H9 (cell line): ENCODE results near the gene PIP5K1C. TPM values are rescaled to one million over a fixed set of nuclear protein-coding genes. Genes with fewer than 3 reads are reported as not detected.

Source experiments
- DNase-seq: peaks from one replicate; pipeline ENCODE4 v3.0.0-alpha.2; 2017
- H2AFZ ChIP-seq: one replicate; pipeline ENCODE4 v1.6.1; 2013; ENCODE audit warnings: mild to moderate bottlenecking, low read length, control low read depth, moderate library complexity
- H2AK5ac ChIP-seq: 2 replicates; pipeline ENCODE4 v1.6.1; 2013; ENCODE audit warnings: low read length, control low read depth, mixed read lengths; ENCODE audit not compliant: insufficient read length
- H2BK120ac ChIP-seq: one replicate; pipeline ENCODE4 v1.6.1; 2013; ENCODE audit warnings: low read depth, mild to moderate bottlenecking, low read length, control low read depth, inconsistent platforms; ENCODE audit not compliant: poor library complexity, severe bottlenecking
- H2BK12ac ChIP-seq: 2 replicates; pipeline ENCODE4 v1.6.1; 2013; ENCODE audit warnings: low read length, control low read depth, mixed read lengths, low read depth; ENCODE audit not compliant: insufficient read length
- H2BK15ac ChIP-seq: 2 replicates; pipeline ENCODE4 v1.6.1; 2013; ENCODE audit warnings: low read depth, low read length, control low read depth
- H2BK20ac ChIP-seq: one replicate; pipeline ENCODE4 v1.6.1; 2013; ENCODE audit warnings: low read depth, mild to moderate bottlenecking, low read length, control low read depth, inconsistent platforms; ENCODE audit not compliant: poor library complexity, severe bottlenecking
- H2BK5ac ChIP-seq: 2 replicates; pipeline ENCODE4 v1.6.1; 2013; ENCODE audit warnings: low read length, control low read depth, mixed read lengths; ENCODE audit not compliant: insufficient read length
- H3K14ac ChIP-seq: 2 replicates; pipeline ENCODE4 v1.6.1; 2013; ENCODE audit warnings: low read length, control low read depth; ENCODE audit not compliant: insufficient read depth
- H3K18ac ChIP-seq: 2 replicates; pipeline ENCODE4 v1.6.1; 2013; ENCODE audit warnings: low read depth, mild to moderate bottlenecking, mixed read lengths, low read length, control low read depth; ENCODE audit not compliant: insufficient read length
- H3K23ac ChIP-seq: 2 replicates; pipeline ENCODE4 v1.6.1; 2013; ENCODE audit warnings: low read length, control low read depth, mixed read lengths, low read depth; ENCODE audit not compliant: insufficient read length
- H3K23me2 ChIP-seq: 2 replicates; pipeline ENCODE4 v1.6.1; 2013; ENCODE audit warnings: low read depth, mild to moderate bottlenecking, mixed read lengths, low read length, control low read depth; ENCODE audit not compliant: insufficient read length, poor library complexity, severe bottlenecking
- H3K27ac ChIP-seq: 2 replicates; pipeline ENCODE4 v1.5.1; 2013; ENCODE audit warnings: low read length, control low read depth, mixed read lengths, low read depth; ENCODE audit not compliant: insufficient read length
- H3K27me3 ChIP-seq: 2 replicates; pipeline ENCODE4 v1.6.1; 2013; ENCODE audit warnings: low read length, control low read depth, inconsistent platforms; ENCODE audit not compliant: insufficient read depth
- H3K4ac ChIP-seq: 2 replicates; pipeline ENCODE4 v1.6.1; 2013; ENCODE audit warnings: low read depth, mild to moderate bottlenecking, control low read depth, inconsistent platforms, low read length, moderate library complexity
- H3K4me1 ChIP-seq: 2 replicates; pipeline ENCODE4 v1.6.1; 2013; ENCODE audit warnings: low read length, control low read depth, inconsistent platforms; ENCODE audit not compliant: insufficient read depth
- H3K4me2 ChIP-seq: 2 replicates; pipeline ENCODE4 v1.6.1; 2013; ENCODE audit warnings: low read length, control low read depth, mixed read lengths; ENCODE audit not compliant: insufficient read length, insufficient read depth
- H3K56ac ChIP-seq: 2 replicates; pipeline ENCODE4 v1.6.1; 2013; ENCODE audit warnings: low read depth, mild to moderate bottlenecking, mixed read lengths, low read length, control low read depth; ENCODE audit not compliant: insufficient read length
- H3K79me1 ChIP-seq: 2 replicates; pipeline ENCODE4 v1.6.1; 2013; ENCODE audit warnings: low read depth, mild to moderate bottlenecking, moderate library complexity, low read length, control low read depth, inconsistent platforms; ENCODE audit not compliant: insufficient read depth, poor library complexity, severe bottlenecking
- H3K79me2 ChIP-seq: 2 replicates; pipeline ENCODE4 v1.6.1; 2013; ENCODE audit warnings: low read length, control low read depth, inconsistent platforms; ENCODE audit not compliant: insufficient read depth
- H3K9ac ChIP-seq: 2 replicates; pipeline ENCODE4 v1.6.1; 2013; ENCODE audit warnings: low read length, control low read depth, mixed read lengths; ENCODE audit not compliant: insufficient read length; ENCODE audit errors: extremely low read depth
- H3K9me3 ChIP-seq: one replicate; pipeline ENCODE4 v1.6.1; 2013; ENCODE audit warnings: low read depth, low read length, inconsistent platforms; ENCODE audit not compliant: control insufficient read depth
- H3T11ph ChIP-seq: one replicate; pipeline ENCODE4 v1.6.1; 2013; ENCODE audit warnings: mild to moderate bottlenecking, low read length, control low read depth, inconsistent platforms
- H4K20me1 ChIP-seq: one replicate; pipeline ENCODE4 v1.6.1; 2013; ENCODE audit not compliant: control insufficient read depth, insufficient read length, insufficient read depth
- H4K5ac ChIP-seq: 2 replicates; pipeline ENCODE4 v1.6.1; 2013; ENCODE audit warnings: low read depth, mild to moderate bottlenecking, mixed read lengths, low read length, control low read depth; ENCODE audit not compliant: insufficient read length
- H4K8ac ChIP-seq: replicated peaks from 2 replicates; pipeline ENCODE4 v1.6.1; 2013; ENCODE audit warnings: low read length, control low read depth, mixed read lengths, low read depth; ENCODE audit not compliant: insufficient read length
- H4K91ac ChIP-seq: 2 replicates; pipeline ENCODE4 v1.6.1; 2013; ENCODE audit warnings: low read depth, mild to moderate bottlenecking, moderate library complexity, mixed read lengths, low read length, control low read depth; ENCODE audit not compliant: insufficient read length
- H3K27ac Mint-ChIP-seq, 3 experiments: 2 replicates in 2 of 3; 3 replicates in 1 of 3; pipeline ENCODE4 v1.8.0; 2020 to 2021; ENCODE audit warnings: mixed read lengths in 3 of 3, mild to moderate bottlenecking in 1 of 3, moderate library complexity in 1 of 3
- H3K27me3 Mint-ChIP-seq: 2 replicates; pipeline ENCODE4 v1.8.0; 2021; ENCODE audit warnings: low read depth, mild to moderate bottlenecking, moderate library complexity, mixed read lengths
- H3K36me3 Mint-ChIP-seq, 3 experiments: 2 replicates in 2 of 3; 3 replicates in 1 of 3; pipeline ENCODE4 v1.8.0; 2020 to 2021; ENCODE audit warnings: low read depth in 3 of 3, mixed read lengths in 3 of 3; ENCODE audit not compliant: insufficient read depth in 1 of 3
- H3K4me1 Mint-ChIP-seq, 2 experiments: 2 replicates each; pipeline ENCODE4 v1.8.0; 2020; ENCODE audit warnings: mixed read lengths in 2 of 2
- H3K4me3 Mint-ChIP-seq, 2 experiments: 2 replicates in 1 of 2; 3 replicates in 1 of 2; pipeline ENCODE4 v1.8.0; 2020 to 2021; ENCODE audit warnings: mild to moderate bottlenecking in 2 of 2, mixed read lengths in 2 of 2, moderate library complexity in 1 of 2
- H3K9me3 Mint-ChIP-seq, 2 experiments: 2 replicates in 1 of 2; 3 replicates in 1 of 2; pipeline ENCODE4 v1.8.0; 2020; ENCODE audit warnings: mild to moderate bottlenecking in 2 of 2, mixed read lengths in 2 of 2, moderate library complexity in 1 of 2
- WGBS: extraction: QIAGEN DNeasy Blood & Tissue Kit; methylation state at CpG from one replicate; pipeline ENCODE4 v1.1.7; 2013; ENCODE audit warnings: missing lambda C conversion rate, low lambda C conversion rate, mixed read lengths; ENCODE audit not compliant: insufficient read length; ENCODE audit errors: extremely low coverage; 5-methylcytosine and 5-hydroxymethylcytosine counted together
- total RNA-seq: library from RNA; stranded (reverse); gene quantifications from 2 replicates; pipeline ENCODE4 v1.2.1, GENCODE V29; 2021
- TF ChIP-seq, protein P1 (sequence below): fragments of 200-600 bp; sonication (generic); conservative IDR thresholded peaks from 3 replicates; pipeline ENCODE4 v1.8.0; 2021; ENCODE audit warnings: antibody characterized with exemption, mild to moderate bottlenecking

The PIP5K1C gene
- total RNA-seq, 1 experiment from 2014 or later, result 41.7 TPM

DNA sequence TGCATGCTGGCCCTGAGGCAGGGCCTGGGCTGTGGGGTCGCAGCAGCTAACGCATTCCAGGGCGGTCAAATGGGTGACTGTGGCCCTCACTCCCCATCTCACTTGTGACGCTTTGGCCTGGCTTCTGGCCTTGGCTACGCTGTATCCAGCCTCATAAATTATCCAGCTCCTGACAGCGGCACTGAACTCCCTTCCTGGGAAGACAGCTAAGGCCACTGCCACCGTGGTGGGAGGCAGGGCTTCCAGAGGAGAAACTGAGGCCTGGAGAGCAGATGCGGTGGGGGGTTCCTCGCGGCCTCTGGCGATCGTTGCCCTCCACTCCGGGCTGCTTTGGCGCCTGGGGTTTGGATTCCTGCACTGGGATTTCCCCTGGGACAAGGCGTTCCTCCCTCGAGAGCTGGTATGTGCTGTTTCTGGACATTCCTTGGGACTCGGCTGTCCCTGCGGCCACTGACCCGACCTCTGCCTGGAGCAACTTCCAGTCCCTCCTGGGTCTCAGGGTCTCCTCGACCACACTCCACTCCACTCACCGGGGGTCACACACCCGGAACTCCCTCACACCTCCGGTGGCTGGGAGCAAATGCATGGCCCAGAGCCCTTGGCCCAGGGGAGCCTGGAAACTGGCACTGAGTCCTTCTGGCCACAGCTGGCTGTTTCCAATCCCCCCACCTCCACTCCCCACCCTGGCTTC is 97.0 kb downstream of the PIP5K1C start:
- H3K9me3 ChIP-seq, result no peaks in the 10 kb centered on the region
- H2BK12ac ChIP-seq, result no peak overlapping the region
- H2BK120ac ChIP-seq, result no peak overlapping the region
- no peak overlapping the region for H2BK20ac ChIP-seq
- no peak overlapping the region for H4K5ac ChIP-seq
- H2BK15ac ChIP-seq, result no peak overlapping the region
- H2BK5ac ChIP-seq, result no peak overlapping the region
- H3K79me2 ChIP-seq, result no peaks in the 10 kb centered on the region
- H2AFZ ChIP-seq, result no peak overlapping the region
- H3K27me3 ChIP-seq, result peaks cover 5% of the 10 kb centered on the region; the same call in 1 of the 2 replicates
- no peak overlapping the region for H4K91ac ChIP-seq
- TF ChIP-seq, protein P1, sequence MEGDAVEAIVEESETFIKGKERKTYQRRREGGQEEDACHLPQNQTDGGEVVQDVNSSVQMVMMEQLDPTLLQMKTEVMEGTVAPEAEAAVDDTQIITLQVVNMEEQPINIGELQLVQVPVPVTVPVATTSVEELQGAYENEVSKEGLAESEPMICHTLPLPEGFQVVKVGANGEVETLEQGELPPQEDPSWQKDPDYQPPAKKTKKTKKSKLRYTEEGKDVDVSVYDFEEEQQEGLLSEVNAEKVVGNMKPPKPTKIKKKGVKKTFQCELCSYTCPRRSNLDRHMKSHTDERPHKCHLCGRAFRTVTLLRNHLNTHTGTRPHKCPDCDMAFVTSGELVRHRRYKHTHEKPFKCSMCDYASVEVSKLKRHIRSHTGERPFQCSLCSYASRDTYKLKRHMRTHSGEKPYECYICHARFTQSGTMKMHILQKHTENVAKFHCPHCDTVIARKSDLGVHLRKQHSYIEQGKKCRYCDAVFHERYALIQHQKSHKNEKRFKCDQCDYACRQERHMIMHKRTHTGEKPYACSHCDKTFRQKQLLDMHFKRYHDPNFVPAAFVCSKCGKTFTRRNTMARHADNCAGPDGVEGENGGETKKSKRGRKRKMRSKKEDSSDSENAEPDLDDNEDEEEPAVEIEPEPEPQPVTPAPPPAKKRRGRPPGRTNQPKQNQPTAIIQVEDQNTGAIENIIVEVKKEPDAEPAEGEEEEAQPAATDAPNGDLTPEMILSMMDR, result no peak
- no peak overlapping the region for H3K27ac Mint-ChIP-seq
- peaks cover 4% of the 10 kb centered on the region for H3K27me3 Mint-ChIP-seq
- H3K4ac ChIP-seq, result no peak overlapping the region
- no peak for DNase-seq
- no peak overlapping the region for H3T11ph ChIP-seq
- H3K36me3 Mint-ChIP-seq, result no peaks in the 10 kb centered on the region
- no peak overlapping the region for H4K8ac ChIP-seq
- H3K9ac ChIP-seq, result no peak overlapping the region
- WGBS, result no CpG with 5 or more reads among the region's 23 CpGs
- H3K14ac ChIP-seq, result no peak overlapping the region; the same call in 1 of the 2 replicates
- no peak overlapping the region for H3K4me2 ChIP-seq
- peaks cover 10 to 11% of the 10 kb centered on the region in 2 experiments for H3K4me1 Mint-ChIP-seq
- H3K9me3 Mint-ChIP-seq, result peaks cover 0 to 4% of the 10 kb centered on the region in 2 experiments; a peak in 1 of 5 replicates
- H3K23ac ChIP-seq, result no peak overlapping the region
- no peak overlapping the region for H3K56ac ChIP-seq
- H2AK5ac ChIP-seq, result no peak overlapping the region
- peaks cover 2% of the 10 kb centered on the region for H3K23me2 ChIP-seq
- H3K18ac ChIP-seq, result no peak overlapping the region
- no peaks in the 10 kb centered on the region for H4K20me1 ChIP-seq
- H3K4me3 Mint-ChIP-seq, result no peak overlapping the region
- no peaks in the 10 kb centered on the region; the same call in 1 of the 2 replicates for H3K4me1 ChIP-seq
- H3K79me1 ChIP-seq, result no peaks in the 10 kb centered on the region
- no peak overlapping the region for H3K27ac ChIP-seq
